ENCODE data around the gene DUS2.
A peak's percentile ranks its signal among the peaks of the same experiment; 100 is the strongest.

The DUS2 gene

GRCh38 chr16:68037841-68038597 lies 14.9 kb downstream of the DUS2 start:
- no peak overlapping the region for H3K4me3 ChIP-seq
- H3K27ac ChIP-seq: peak overlapping the region in 4 of 21 experiments; percentile 19 to 59 (median 42)

- no peak overlapping the region for H3K4me3 ChIP-seq
- H3K27ac ChIP-seq: peak overlapping the region in 4 of 21 experiments; percentile 8 to 62 (median 36)
These were observed 17.6 kb downstream of the DUS2 start for GRCh38 chr16:68040506-68041288.

GRCh38 chr16:68041783-68042182 lies 18.7 kb downstream of the DUS2 start:
- Histone ChIP-seq H3K4me3 (no peak overlapping the region), H3K27ac (no peak overlapping the region)

- no peak overlapping the region for H3K4me3 ChIP-seq
- no peak overlapping the region for H3K27ac ChIP-seq
These were observed 23.0 kb downstream of the DUS2 start for GRCh38 chr16:68046106-68046505.

- Histone ChIP-seq H3K4me3 (no peak overlapping the region), H3K27ac (no peak overlapping the region)
These were observed 24.9 kb downstream of the DUS2 start for GRCh38 chr16:68047987-68048386.

- Histone ChIP-seq H3K27ac (no peak overlapping the region), H3K4me3 (no peak overlapping the region)
These were observed 26.4 kb downstream of the DUS2 start for GRCh38 chr16:68049449-68049848.

GRCh38 chr16:68055395-68055794 lies 32.3 kb downstream of the DUS2 start:
- no peak overlapping the region for H3K4me3 ChIP-seq
- no peak overlapping the region for H3K27ac ChIP-seq

- Histone ChIP-seq H3K27ac (peak overlapping the region in 5 of 21 experiments; percentile 6 to 76 (median 43)), H3K4me3 (no peak overlapping the region)
These were observed 36.7 kb downstream of the DUS2 start for GRCh38 chr16:68059804-68060203.

- Histone ChIP-seq H3K4me3 (no peak overlapping the region), H3K27ac (peak overlapping the region in 11 of 21 experiments; percentile 1 to 81 (median 32))
These were observed 38.3 kb downstream of the DUS2 start for GRCh38 chr16:68061396-68061795.

GRCh38 chr16:68062910-68063393 lies 39.9 kb downstream of the DUS2 start:
- Histone ChIP-seq H3K27ac (peak overlapping the region in 8 of 21 experiments; percentile 8 to 81 (median 57)), H3K4me3 (no peak overlapping the region)

- H3K27ac ChIP-seq: peak overlapping the region in 16 of 21 experiments; percentile 13 to 81 (median 54)
- no peak overlapping the region for H3K4me3 ChIP-seq
These were observed 41.8 kb downstream of the DUS2 start for GRCh38 chr16:68064791-68065365.

- Histone ChIP-seq H3K4me3 (no peak overlapping the region), H3K27ac (peak overlapping the region in 8 of 21 experiments; percentile 13 to 78 (median 55))
These were observed 42.7 kb downstream of the DUS2 start for GRCh38 chr16:68065716-68066305.

GRCh38 chr16:68066763-68067162 lies 43.7 kb downstream of the DUS2 start:
- Histone ChIP-seq H3K27ac (peak overlapping the region in 1 of 21 experiments; percentile 35), H3K4me3 (no peak overlapping the region)

GRCh38 chr16:68068926-68069325 lies 45.8 kb downstream of the DUS2 start:
- Histone ChIP-seq H3K27ac (peak overlapping the region in 2 of 21 experiments; percentile 53 to 90), H3K4me3 (no peak overlapping the region)

GRCh38 chr16:68069511-68070248 lies 46.6 kb downstream of the DUS2 start:
- Histone ChIP-seq H3K4me3 (no peak overlapping the region), H3K27ac (peak overlapping the region in 12 of 21 experiments; percentile 21 to 90 (median 52))

GRCh38 chr16:68070249-68070730 lies 47.2 kb downstream of the DUS2 start:
- H3K27ac ChIP-seq: peak overlapping the region in 11 of 21 experiments; percentile 26 to 90 (median 53)
- H3K4me3 ChIP-seq: no peak overlapping the region

- peak overlapping the region in 9 of 21 experiments; percentile 35 to 90 (median 56) for H3K27ac ChIP-seq
These were observed 47.9 kb downstream of the DUS2 start for GRCh38 chr16:68070806-68071517.

GRCh38 chr16:68071518-68071901 lies 48.4 kb downstream of the DUS2 start:
- no peak overlapping the region for H3K4me3 ChIP-seq
- peak overlapping the region in 14 of 21 experiments; percentile 25 to 90 (median 64) for H3K27ac ChIP-seq

More at GRCh38 chr16:68070806-68071517, 47.9 kb downstream of the DUS2 start:
- H3K4me3 ChIP-seq: no peak overlapping the region

Data from skin epidermis (tissue), 12 donors.